Neural progenitor cell (in vitro differentiated cells): Measurements from ENCODE around the gene RELL1. TPM values are rescaled to one million over a fixed set of nuclear protein-coding genes. Genes with fewer than 3 reads are reported as not detected.
A peak's percentile ranks its signal among the peaks of the same experiment; 100 is the strongest.
"Not testable (repeated sequence)": the region's sequence is repeated elsewhere in the genome, so short reads cannot be mapped to it uniquely, and the experiment has no call there.

ENCODE experiments used
- DNase-seq: peaks from one replicate; pipeline ENCODE4 v3.0.0-alpha.2; 2016; ENCODE audit warnings: low spot score
- H2AFZ ChIP-seq: fragments of 200-600 bp; sonication (generic); replicated peaks from 2 replicates; pipeline ENCODE4 v1.6.1; 2016; ENCODE audit warnings: antibody characterized with exemption
- H3F3A ChIP-seq: fragments of 200-600 bp; sonication (generic); 2 replicates; pipeline ENCODE4 v1.6.1; 2016; ENCODE audit warnings: antibody characterized with exemption, low read depth
- H3K27ac ChIP-seq: fragments of 200-600 bp; sonication (generic); 2 replicates; pipeline ENCODE4 v1.5.1; 2016; ENCODE audit warnings: mild to moderate bottlenecking
- H3K27me3 ChIP-seq: fragments of 200-600 bp; sonication (generic); 2 replicates; pipeline ENCODE4 v1.6.1; 2016; ENCODE audit warnings: mild to moderate bottlenecking, moderate library complexity
- H3K36me3 ChIP-seq: fragments of 200-600 bp; sonication (generic); 2 replicates; pipeline ENCODE4 v1.5.1; 2016
- H3K4me1 ChIP-seq: fragments of 200-600 bp; sonication (generic); 2 replicates; pipeline ENCODE4 v1.6.1; 2016; ENCODE audit warnings: mixed run types
- H3K4me2 ChIP-seq: fragments of 200-600 bp; sonication (generic); 2 replicates; pipeline ENCODE4 v1.6.1; 2016
- H3K4me3 ChIP-seq: fragments of 200-600 bp; sonication (generic); 2 replicates; pipeline ENCODE4 v1.5.1; 2016
- H3K79me2 ChIP-seq: fragments of 200-600 bp; sonication (generic); 2 replicates; pipeline ENCODE4 v1.6.1; 2016; ENCODE audit warnings: low read depth
- H3K9ac ChIP-seq: fragments of 200-600 bp; sonication (generic); 2 replicates; pipeline ENCODE4 v1.6.1; 2016
- H3K9me3 ChIP-seq: fragments of 200-600 bp; sonication (generic); 2 replicates; pipeline ENCODE4 v1.5.1; 2016; ENCODE audit warnings: low read depth
- H4K20me1 ChIP-seq: fragments of 200-600 bp; sonication (generic); 2 replicates; pipeline ENCODE4 v1.6.1; 2016; ENCODE audit warnings: low read depth
- H3K27ac Mint-ChIP-seq: 3 replicates; pipeline ENCODE4 v1.8.0; 2021; ENCODE audit warnings: mixed read lengths
- H3K27me3 Mint-ChIP-seq: 2 replicates; pipeline ENCODE4 v1.8.0; 2022; ENCODE audit warnings: low read depth, mild to moderate bottlenecking, inconsistent platforms, moderate library complexity, mixed read lengths; ENCODE audit not compliant: insufficient read depth
- H3K36me3 Mint-ChIP-seq: 3 replicates; pipeline ENCODE4 v1.8.0; 2021; ENCODE audit warnings: mixed read lengths
- H3K4me1 Mint-ChIP-seq: 3 replicates; pipeline ENCODE4 v1.8.0; 2021; ENCODE audit warnings: mixed read lengths
- H3K4me3 Mint-ChIP-seq: 3 replicates; pipeline ENCODE4 v1.8.0; 2021; ENCODE audit warnings: mild to moderate bottlenecking, moderate library complexity, mixed read lengths
- H3K9me3 Mint-ChIP-seq: 3 replicates; pipeline ENCODE4 v1.8.0; 2020; ENCODE audit warnings: mixed read lengths
- EZH2 ChIP-seq: fragments of 200-600 bp; sonication (generic); IDR thresholded peaks from 2 replicates; pipeline ENCODE4 v1.6.1; 2017; ENCODE audit warnings: antibody characterized with exemption, mild to moderate bottlenecking, moderate library complexity
- EZH2phosphoT487 ChIP-seq: fragments of 200-600 bp; sonication (generic); IDR thresholded peaks from 2 replicates; pipeline ENCODE4 v1.6.1; 2017; ENCODE audit warnings: antibody characterized with exemption
- total RNA-seq: library from RNA; depleted of rRNA; stranded (reverse); fragments of >200 nt; gene quantifications from 2 replicates; pipeline ENCODE4 v1.2.3, GENCODE V29; 2015; ENCODE audit warnings: low replicate concordance
- TF ChIP-seq, protein P1 (sequence below): fragments of 200-600 bp; sonication (generic); IDR thresholded peaks from 2 replicates; pipeline ENCODE4 v1.5.1; 2017; ENCODE audit warnings: antibody characterized with exemption, mild to moderate bottlenecking

RELL1 gene
- total RNA-seq, 1 donor from 2014 or later = 12.1 TPM

DNA sequence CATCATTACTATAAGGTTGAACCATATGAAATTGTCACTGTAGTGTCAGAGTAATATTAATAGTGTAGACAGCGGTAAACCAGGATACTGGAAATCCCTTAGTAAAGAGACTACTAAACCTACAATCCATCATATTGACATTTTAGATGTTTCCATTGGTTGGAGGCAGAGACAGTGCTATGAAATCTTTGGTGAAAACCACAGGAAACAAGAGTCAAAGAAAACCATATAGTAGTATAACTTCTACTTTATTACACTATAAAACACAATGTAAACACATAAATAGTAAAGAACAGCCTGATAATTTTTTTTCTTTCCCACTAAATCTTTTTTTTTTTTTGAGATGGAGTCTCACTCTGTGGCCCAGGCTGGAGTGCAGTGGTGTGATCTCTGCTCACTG, 15.9 kb downstream of the RELL1 start:
- Histone ChIP-seq H3K4me3 (no peak overlapping the region), H4K20me1 (peaks cover 9% of the 10 kb centered on the region), H3K9ac (no peak overlapping the region), H3K79me2 (peaks cover 5% of the 10 kb centered on the region), H3K4me2 (peak overlapping the region; percentile 65), H3K36me3 (no peaks in the 10 kb centered on the region), H3K27ac (no peak overlapping the region), H2AFZ (no peak overlapping the region), H3F3A (peaks cover 7% of the 10 kb centered on the region), H3K4me1 (peaks cover 18% of the 10 kb centered on the region), H3K27me3 (no peaks in the 10 kb centered on the region), H3K9me3 (peaks cover 2% of the 10 kb centered on the region)
- peaks cover 17% of the 10 kb centered on the region for H3K36me3 Mint-ChIP-seq
- H3K27me3 Mint-ChIP-seq = peaks cover 6% of the 10 kb centered on the region
- TF ChIP-seq EZH2 (no peak), EZH2phosphoT487 (no peak)
- TF ChIP-seq, protein P1, sequence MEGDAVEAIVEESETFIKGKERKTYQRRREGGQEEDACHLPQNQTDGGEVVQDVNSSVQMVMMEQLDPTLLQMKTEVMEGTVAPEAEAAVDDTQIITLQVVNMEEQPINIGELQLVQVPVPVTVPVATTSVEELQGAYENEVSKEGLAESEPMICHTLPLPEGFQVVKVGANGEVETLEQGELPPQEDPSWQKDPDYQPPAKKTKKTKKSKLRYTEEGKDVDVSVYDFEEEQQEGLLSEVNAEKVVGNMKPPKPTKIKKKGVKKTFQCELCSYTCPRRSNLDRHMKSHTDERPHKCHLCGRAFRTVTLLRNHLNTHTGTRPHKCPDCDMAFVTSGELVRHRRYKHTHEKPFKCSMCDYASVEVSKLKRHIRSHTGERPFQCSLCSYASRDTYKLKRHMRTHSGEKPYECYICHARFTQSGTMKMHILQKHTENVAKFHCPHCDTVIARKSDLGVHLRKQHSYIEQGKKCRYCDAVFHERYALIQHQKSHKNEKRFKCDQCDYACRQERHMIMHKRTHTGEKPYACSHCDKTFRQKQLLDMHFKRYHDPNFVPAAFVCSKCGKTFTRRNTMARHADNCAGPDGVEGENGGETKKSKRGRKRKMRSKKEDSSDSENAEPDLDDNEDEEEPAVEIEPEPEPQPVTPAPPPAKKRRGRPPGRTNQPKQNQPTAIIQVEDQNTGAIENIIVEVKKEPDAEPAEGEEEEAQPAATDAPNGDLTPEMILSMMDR = no peak
- peaks cover 19% of the 10 kb centered on the region for H3K4me1 Mint-ChIP-seq
- peaks cover 14% of the 10 kb centered on the region for H3K9me3 Mint-ChIP-seq
- H3K4me3 Mint-ChIP-seq = no peak overlapping the region
- H3K27ac Mint-ChIP-seq = no peak overlapping the region
- no peak for DNase-seq

DNA sequence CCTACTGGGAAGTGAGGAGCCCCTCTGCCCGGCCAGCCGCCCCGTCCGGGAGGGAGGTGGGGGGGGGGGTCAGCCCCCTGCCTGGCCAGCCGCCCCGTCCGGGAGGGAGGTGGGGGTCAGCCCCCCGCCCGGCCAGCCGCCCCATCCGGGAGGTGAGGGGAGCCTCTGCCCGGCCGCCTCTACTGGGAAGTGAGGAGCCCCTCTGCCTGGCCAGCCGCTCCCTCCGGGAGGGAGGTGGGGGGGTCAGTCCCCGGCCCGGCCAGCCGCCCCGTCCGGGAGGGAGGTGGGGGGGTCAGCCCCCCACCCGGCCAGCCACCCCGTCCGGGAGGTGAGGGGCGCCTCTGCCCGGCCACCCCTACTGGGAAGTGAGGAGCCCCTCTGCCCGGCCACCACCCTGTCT, 17.1 kb downstream of the RELL1 start:
- Histone ChIP-seq H3K4me1 (peaks cover 24% of the 10 kb centered on the region), H4K20me1 (peaks cover 12% of the 10 kb centered on the region)
- H3K27me3 ChIP-seq, H3K36me3 ChIP-seq, H3K4me3 ChIP-seq, H3K9ac ChIP-seq, H3K4me2 ChIP-seq, H3F3A ChIP-seq, DNase-seq, H3K9me3 ChIP-seq, H3K27me3 Mint-ChIP-seq, H3K27ac ChIP-seq, H2AFZ ChIP-seq, H3K79me2 ChIP-seq, H3K4me3 Mint-ChIP-seq, H3K27ac Mint-ChIP-seq: not testable (repeated sequence)
- peaks cover 14% of the 10 kb centered on the region for H3K9me3 Mint-ChIP-seq
- peaks cover 17% of the 10 kb centered on the region for H3K36me3 Mint-ChIP-seq
- peaks cover 30% of the 10 kb centered on the region for H3K4me1 Mint-ChIP-seq

DNA sequence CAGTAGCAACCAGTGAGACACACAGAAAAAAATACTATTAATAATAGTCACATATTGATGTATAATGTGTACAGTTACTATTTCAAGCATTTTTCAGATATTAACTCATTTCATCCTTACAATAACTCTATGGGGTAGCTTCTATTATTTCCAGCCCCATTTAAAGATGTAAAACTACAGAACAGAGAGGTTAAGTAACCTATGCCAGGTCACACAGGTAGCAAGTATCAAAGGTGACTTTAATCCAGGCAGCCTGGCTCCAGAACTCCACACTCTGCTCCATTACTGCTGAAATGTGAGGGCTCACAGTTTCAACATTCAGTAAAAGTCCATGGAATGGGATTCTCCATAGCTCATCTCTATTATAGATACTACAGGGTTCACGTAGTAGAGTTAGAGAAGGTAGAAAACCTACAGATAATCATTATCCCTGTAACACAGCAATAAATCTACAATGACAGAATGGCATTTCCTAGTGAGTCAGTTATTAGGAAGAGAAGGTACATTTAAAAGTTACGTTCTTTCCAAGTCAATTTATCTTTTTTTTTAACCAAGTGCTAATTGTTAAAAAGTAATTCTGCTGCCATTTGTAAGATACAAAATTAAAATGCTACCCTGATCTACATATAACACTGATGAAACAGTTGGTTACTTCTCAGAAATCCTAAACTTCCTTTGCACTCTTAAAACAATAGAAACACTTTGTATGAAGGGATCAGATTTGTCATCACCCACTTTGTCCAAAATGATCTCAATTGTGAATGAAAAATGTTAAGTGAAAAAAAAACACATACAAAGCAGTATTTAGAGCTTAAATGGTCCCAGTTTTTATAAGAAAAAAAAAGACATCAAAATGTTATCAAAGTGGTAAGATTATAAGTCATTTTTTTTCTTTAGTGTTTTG, 18.7 kb downstream of the RELL1 start:
- Histone ChIP-seq H3K4me1 (peaks cover 34% of the 10 kb centered on the region), H3K9me3 (peaks cover 2% of the 10 kb centered on the region), H4K20me1 (peaks cover 19% of the 10 kb centered on the region), H3K4me2 (no peak overlapping the region), H3K4me3 (no peak overlapping the region), H3K79me2 (peaks cover 5% of the 10 kb centered on the region), H3K27ac (no peak overlapping the region), H3F3A (peaks cover 7% of the 10 kb centered on the region), H2AFZ (no peak overlapping the region), H3K36me3 (no peaks in the 10 kb centered on the region), H3K9ac (no peak overlapping the region), H3K27me3 (no peaks in the 10 kb centered on the region)
- no peak overlapping the region for H3K4me3 Mint-ChIP-seq
- peaks cover 45% of the 10 kb centered on the region for H3K4me1 Mint-ChIP-seq
- no peak overlapping the region for H3K27ac Mint-ChIP-seq
- TF ChIP-seq EZH2phosphoT487 (no peak), EZH2 (no peak)
- TF ChIP-seq, protein P1 = no peak
- DNase-seq = no peak
- peaks cover 15% of the 10 kb centered on the region for H3K36me3 Mint-ChIP-seq
- H3K27me3 Mint-ChIP-seq = no peaks in the 10 kb centered on the region
- peaks cover 14% of the 10 kb centered on the region for H3K9me3 Mint-ChIP-seq

DNA sequence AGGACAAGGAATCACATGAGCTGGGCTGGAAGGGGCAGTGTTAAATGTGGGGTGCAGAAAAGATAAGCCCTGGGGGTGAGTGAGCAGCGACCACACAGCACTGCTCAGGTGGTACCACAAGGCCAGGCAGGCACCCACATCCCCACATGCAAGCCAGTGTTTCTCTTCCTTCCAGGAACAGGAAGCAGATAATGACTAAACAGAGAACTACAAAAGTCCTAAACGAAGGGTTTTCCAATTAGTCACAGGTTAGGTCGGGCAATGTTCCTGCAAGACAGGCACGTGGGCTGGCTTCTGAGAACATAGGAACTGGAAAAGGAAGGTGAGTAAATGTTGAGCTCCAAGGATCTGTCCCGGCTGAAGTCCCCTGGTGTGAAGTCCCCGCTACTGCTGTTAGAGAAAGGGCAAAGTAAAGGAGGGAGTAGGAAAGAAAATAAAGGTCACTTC, 19.5 kb downstream of the RELL1 start:
- Mint-ChIP-seq H3K27ac (no peak overlapping the region), H3K27me3 (no peaks in the 10 kb centered on the region), H3K36me3 (peaks cover 11% of the 10 kb centered on the region), H3K4me1 (peaks cover 53% of the 10 kb centered on the region), H3K9me3 (peaks cover 10% of the 10 kb centered on the region), H3K4me3 (no peak overlapping the region)
- Histone ChIP-seq H3K4me3 (no peak overlapping the region), H3K9me3 (peaks cover 2% of the 10 kb centered on the region), H3K79me2 (peaks cover 10% of the 10 kb centered on the region), H3F3A (peaks cover 7% of the 10 kb centered on the region), H3K27ac (no peak overlapping the region), H2AFZ (no peak overlapping the region), H4K20me1 (peaks cover 27% of the 10 kb centered on the region), H3K9ac (no peak overlapping the region), H3K27me3 (no peaks in the 10 kb centered on the region), H3K4me2 (no peak overlapping the region), H3K4me1 (peaks cover 42% of the 10 kb centered on the region), H3K36me3 (no peaks in the 10 kb centered on the region)
- no peak for DNase-seq
- TF ChIP-seq EZH2 = no peak
- TF ChIP-seq, protein P1 = no peak
- no peak for TF ChIP-seq EZH2phosphoT487
